ENCODE results near the gene DOK7.
A peak's percentile ranks its signal among the peaks of the same experiment; 100 is the strongest.

Gene DOK7

DNA sequence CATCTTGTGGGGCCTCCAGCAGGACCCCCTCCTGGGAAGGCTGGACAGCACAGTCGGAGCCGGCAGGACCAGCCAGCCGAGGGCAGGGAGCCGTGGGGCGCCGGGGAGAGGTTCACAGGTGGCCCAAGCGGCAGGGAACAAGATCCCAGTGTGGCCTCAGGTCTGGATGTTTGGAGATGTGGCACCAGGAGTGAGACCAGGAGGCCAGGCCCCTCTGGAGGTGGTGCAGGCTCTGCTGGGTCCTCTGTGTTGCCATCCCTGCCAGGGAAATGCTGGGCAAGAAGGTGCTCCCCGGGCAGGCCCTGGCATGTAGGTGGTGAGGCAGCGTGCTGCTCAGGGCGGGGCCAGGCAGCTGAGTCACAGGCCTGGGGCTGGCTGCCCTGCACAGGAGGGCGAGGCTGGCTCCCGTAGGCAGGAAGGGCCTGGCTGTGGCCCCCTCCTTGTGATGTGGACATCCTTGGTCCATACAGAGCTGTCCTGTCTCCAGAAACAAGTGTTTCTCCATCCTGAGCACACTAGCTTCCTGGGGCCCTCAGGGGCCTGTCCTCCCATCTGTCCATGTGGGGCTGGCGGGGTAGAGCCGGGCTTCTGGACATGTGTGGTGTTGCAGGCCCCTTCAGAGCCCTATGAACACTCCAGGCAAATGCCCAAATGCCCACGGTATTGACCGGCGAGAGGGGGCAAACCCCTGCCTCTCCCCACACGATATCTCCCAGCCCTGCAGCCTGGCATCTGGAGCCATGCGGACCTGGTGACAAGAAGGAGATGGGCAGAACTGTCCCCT lies 26.1 kb upstream of the DOK7 start:
- H3K4me1 ChIP-seq (ENCODE audit: control insufficient read depth, insufficient read depth, low read length, unreplicated experiment) = peaks cover 11% of the 10 kb centered on the region
- H3K27ac ChIP-seq (ENCODE audit: low read depth, low read length) = peak overlapping the region; percentile 8; the same call in 1 of the 2 replicates
- no peaks in the 10 kb centered on the region for H3K36me3 ChIP-seq (ENCODE audit: insufficient read depth, low read length)
- H3K79me2 ChIP-seq (ENCODE audit: control insufficient read depth, insufficient read depth, low read length, unreplicated experiment) = no peaks in the 10 kb centered on the region
- H3K4me3 ChIP-seq (ENCODE audit: low read depth, low read length) = no peak overlapping the region
- H2AFZ ChIP-seq (ENCODE audit: low read length, unreplicated experiment) = peak overlapping the region; percentile 58
- no peaks in the 10 kb centered on the region for H3K27me3 ChIP-seq (ENCODE audit: insufficient read depth, low read length)

DNA sequence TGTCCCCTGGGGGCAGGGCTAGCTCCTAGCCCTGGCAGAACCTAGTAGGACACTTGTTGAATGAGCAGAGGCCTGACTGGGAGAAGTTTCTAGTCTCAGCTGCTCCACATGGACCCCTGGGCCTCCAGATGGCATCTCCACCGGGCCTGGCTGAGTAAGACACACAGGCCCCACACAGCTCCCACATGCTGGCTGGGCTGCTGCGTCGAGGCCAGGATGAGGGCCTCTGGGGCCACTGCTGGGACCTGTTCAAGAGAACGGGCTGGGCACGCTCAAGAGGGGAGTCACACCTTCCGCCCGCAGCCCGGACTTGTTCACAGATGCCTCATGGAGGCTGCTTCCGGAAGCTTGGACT lies 25.5 kb upstream of the DOK7 start:
- Histone ChIP-seq H3K79me2 (ENCODE audit: control insufficient read depth, insufficient read depth, low read length, unreplicated experiment) (no peaks in the 10 kb centered on the region), H3K27me3 (ENCODE audit: insufficient read depth, low read length) (no peaks in the 10 kb centered on the region), H3K36me3 (ENCODE audit: insufficient read depth, low read length) (no peaks in the 10 kb centered on the region), H2AFZ (ENCODE audit: low read length, unreplicated experiment) (no peak overlapping the region), H3K4me1 (ENCODE audit: control insufficient read depth, insufficient read depth, low read length, unreplicated experiment) (peaks cover 11% of the 10 kb centered on the region), H3K27ac (ENCODE audit: low read depth, low read length) (no peak overlapping the region), H3K4me3 (ENCODE audit: low read depth, low read length) (no peak overlapping the region)

DNA sequence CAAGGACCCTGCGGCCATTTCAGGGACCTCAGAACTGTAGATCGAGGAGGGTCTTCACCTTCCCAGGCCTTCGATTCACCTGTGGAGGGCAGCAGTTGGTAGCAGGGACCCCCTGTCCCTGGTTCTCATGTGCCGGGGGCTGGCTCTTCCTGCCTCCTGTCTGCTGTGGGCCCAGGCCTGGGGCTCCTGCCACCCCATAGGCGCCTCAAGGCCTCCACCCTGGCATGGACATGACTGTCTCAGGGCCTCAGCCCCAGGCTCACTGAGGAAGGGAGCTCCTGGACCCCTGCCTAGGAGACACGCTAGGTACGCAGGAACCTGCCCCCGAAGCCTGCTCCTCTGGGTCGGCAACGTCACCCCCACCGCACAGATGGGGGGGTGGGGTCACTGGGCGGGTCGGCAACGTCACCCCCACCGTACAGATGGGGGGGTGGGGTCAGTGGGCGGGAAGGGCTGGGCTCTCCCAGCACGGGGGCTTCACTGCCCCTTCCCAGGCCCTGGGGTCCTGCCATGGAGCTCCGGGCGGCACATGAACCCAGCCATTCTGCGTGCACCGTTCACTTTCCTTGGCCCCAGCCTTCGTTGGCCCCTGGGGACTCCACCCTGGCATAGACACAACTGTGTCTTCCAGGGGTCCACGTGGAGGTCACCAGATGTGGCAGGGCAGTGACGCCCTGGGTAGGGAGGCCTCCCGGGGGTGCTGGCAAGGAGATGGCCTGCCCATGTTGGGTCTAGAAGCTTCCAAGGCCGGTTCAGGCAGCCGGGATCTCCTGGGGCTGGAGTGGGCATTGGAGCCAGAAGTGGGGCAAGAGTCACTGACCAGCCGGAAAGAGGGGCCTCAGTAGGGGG lies 24.9 kb upstream of the DOK7 start:
- H3K27ac ChIP-seq (ENCODE audit: low read depth, low read length) = no peak overlapping the region
- no peak overlapping the region for H2AFZ ChIP-seq (ENCODE audit: low read length, unreplicated experiment)

DNA sequence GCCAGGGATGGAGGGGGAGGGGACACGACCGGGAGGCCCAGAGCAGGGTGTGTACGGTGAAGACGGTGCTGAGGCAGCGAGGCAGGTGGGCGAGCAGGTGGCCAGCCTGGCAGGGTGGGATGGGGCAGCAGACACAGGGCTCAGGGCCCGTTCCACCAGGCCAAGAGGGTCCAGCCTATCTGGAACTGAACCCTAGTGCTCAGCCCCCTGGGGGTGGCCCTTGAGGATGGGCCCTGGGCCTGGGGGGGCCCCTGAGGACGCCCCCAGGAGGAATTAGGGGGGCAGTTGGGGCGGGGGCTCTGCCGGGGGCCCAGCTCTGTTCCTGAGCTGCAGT lies 24.3 kb upstream of the DOK7 start:
- Histone ChIP-seq H3K79me2 (ENCODE audit: control insufficient read depth, insufficient read depth, low read length, unreplicated experiment) (no peaks in the 10 kb centered on the region), H3K27me3 (ENCODE audit: insufficient read depth, low read length) (no peaks in the 10 kb centered on the region), H3K27ac (ENCODE audit: low read depth, low read length) (no peak overlapping the region), H2AFZ (ENCODE audit: low read length, unreplicated experiment) (no peak overlapping the region), H3K36me3 (ENCODE audit: insufficient read depth, low read length) (no peaks in the 10 kb centered on the region), H3K4me3 (ENCODE audit: low read depth, low read length) (no peak overlapping the region), H3K4me1 (ENCODE audit: control insufficient read depth, insufficient read depth, low read length, unreplicated experiment) (peaks cover 11% of the 10 kb centered on the region)

More for the DNA sequence above, 24.9 kb upstream of the DOK7 start:
- Histone ChIP-seq H3K4me3 (ENCODE audit: low read depth, low read length) (no peak overlapping the region), H3K27me3 (ENCODE audit: insufficient read depth, low read length) (no peaks in the 10 kb centered on the region), H3K79me2 (ENCODE audit: control insufficient read depth, insufficient read depth, low read length, unreplicated experiment) (no peaks in the 10 kb centered on the region), H3K4me1 (ENCODE audit: control insufficient read depth, insufficient read depth, low read length, unreplicated experiment) (peaks cover 11% of the 10 kb centered on the region), H3K36me3 (ENCODE audit: insufficient read depth, low read length) (no peaks in the 10 kb centered on the region)

DNA sequence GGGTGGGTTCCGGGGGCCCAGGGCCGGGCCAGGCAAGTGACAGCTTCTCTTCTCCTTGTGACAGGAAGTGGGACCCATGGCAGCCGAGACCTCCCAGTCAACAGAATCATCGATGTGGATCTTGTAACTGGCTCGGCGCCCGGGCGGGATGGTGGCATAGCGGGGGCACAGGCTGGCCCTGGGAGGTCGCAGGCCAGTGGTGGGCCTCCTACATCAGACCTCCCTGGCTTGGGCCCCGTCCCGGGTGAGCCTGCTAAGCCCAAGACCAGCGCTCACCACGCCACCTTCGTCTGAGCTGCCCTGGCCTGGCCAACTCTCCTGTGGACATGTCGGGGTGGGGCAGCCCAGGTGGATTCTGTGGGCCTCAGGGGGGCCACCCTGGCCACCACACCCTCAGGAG lies 23.7 kb upstream of the DOK7 start:
- Histone ChIP-seq H3K4me3 (ENCODE audit: low read depth, low read length) (no peak overlapping the region), H3K27me3 (ENCODE audit: insufficient read depth, low read length) (no peaks in the 10 kb centered on the region), H3K27ac (ENCODE audit: low read depth, low read length) (no peak overlapping the region), H2AFZ (ENCODE audit: low read length, unreplicated experiment) (no peak overlapping the region), H3K36me3 (ENCODE audit: insufficient read depth, low read length) (no peaks in the 10 kb centered on the region), H3K79me2 (ENCODE audit: control insufficient read depth, insufficient read depth, low read length, unreplicated experiment) (no peaks in the 10 kb centered on the region), H3K4me1 (ENCODE audit: control insufficient read depth, insufficient read depth, low read length, unreplicated experiment) (peaks cover 11% of the 10 kb centered on the region)

DNA sequence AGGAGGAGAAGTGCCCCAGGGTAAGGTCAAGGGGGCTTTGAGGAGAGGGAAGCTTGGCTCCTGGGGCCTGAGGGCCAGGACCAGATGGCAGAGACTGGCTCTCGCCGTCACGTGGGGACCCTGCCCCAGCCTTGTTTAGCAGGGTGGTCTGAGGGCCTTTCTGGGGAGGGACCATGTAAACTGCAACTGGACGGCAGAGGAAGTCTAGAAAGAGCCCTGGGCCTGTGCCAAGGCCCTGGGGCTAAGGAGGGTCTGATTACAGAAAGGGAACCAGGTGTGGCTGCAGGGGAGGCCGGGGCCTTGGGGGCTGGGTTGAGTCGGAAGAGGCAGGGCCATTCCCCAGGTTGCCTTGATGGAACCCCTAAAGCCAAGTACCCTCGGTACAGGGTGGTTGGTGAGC lies 23.1 kb upstream of the DOK7 start:
- Histone ChIP-seq H3K36me3 (ENCODE audit: insufficient read depth, low read length) (no peaks in the 10 kb centered on the region), H3K4me3 (ENCODE audit: low read depth, low read length) (no peak overlapping the region), H3K79me2 (ENCODE audit: control insufficient read depth, insufficient read depth, low read length, unreplicated experiment) (no peaks in the 10 kb centered on the region), H3K4me1 (ENCODE audit: control insufficient read depth, insufficient read depth, low read length, unreplicated experiment) (peaks cover 11% of the 10 kb centered on the region), H3K27me3 (ENCODE audit: insufficient read depth, low read length) (no peaks in the 10 kb centered on the region), H3K27ac (ENCODE audit: low read depth, low read length) (no peak overlapping the region), H2AFZ (ENCODE audit: low read length, unreplicated experiment) (no peak overlapping the region)

DNA sequence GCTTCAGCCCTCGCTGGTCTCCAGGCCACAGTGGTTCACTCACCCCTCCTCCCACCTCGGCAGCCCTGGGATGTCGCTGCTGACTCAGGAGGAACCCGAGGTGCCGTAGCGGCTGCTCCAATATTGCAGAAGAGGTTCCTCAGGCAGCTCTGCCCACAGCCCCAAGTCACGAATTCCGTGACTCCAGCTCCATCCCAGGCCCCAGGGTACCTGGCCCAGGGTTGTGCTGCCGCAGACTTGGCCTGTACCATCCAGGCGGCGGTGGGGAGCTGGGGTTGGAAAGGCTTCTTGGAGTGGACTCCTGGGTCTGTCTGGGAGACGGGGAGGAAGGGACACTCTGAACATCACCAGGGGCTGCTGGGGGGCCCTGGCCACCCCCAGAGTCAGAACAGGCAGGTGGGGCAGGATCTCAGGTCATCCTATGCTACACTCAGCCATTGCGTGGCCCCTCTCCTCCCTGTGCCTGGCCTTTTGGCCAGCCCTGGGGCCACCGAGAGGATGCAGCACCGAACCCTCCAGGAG lies 22.1 kb upstream of the DOK7 start:
- Histone ChIP-seq H3K27ac (ENCODE audit: low read depth, low read length) (no peak overlapping the region), H3K79me2 (ENCODE audit: control insufficient read depth, insufficient read depth, low read length, unreplicated experiment) (no peaks in the 10 kb centered on the region), H3K4me1 (ENCODE audit: control insufficient read depth, insufficient read depth, low read length, unreplicated experiment) (peaks cover 11% of the 10 kb centered on the region), H3K4me3 (ENCODE audit: low read depth, low read length) (no peak overlapping the region), H3K36me3 (ENCODE audit: insufficient read depth, low read length) (no peaks in the 10 kb centered on the region), H3K27me3 (ENCODE audit: insufficient read depth, low read length) (no peaks in the 10 kb centered on the region), H2AFZ (ENCODE audit: low read length, unreplicated experiment) (no peak overlapping the region)

DNA sequence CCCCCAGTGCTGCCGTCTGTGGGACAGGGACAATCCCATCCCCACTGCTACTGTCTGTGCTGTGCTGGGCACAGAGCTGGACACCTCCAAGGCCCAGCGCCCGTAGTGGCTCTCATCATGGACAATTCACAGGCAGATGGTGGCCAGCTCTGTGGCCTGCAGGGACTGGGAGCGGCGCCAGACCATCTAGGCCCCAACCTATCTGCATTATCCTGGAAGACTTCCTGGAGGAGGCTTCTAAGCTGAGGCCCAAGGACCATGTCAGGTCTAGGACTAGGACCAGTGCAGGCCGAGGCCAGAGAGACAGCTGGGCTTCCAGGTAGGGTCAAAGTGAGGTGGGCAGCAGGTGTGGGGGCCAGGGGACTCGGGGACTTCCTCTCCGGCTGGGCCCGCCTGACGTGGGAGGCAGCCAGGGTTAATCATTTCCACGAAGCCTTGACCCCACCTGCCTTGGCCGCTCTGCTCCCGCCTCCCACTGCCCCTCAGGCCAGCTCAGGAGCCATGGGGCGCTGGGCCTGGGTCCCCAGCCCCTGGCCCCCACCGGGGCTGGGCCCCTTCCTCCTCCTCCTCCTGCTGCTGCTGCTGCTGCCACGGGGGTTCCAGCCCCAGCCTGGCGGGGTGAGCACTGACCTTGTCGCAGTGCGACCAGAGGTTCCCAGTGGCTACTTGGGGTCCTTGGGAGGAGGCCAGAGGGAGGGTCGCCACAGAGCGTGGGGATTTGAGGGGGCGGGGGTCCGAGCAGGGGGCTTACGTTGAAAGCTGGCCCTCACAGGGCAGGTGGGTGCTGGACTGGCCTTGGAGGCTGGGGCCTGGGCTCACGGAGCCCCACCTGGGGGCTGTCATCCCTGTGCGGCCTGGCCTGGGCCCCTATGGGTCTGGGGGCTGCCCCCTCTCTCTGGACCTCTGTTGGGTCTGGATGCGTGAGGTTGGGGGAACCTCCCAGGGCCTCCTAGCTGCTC lies 21.3 kb upstream of the DOK7 start, which contains the start of gene HGFAC:
HGFAC (plus strand) TSS at position 468 of the 959 bp plus-strand sequence; CDS start at position 502, 34 bp downstream.
- Histone ChIP-seq H3K27ac (ENCODE audit: low read depth, low read length) (no peak within 1 kb of the TSS), H3K27me3 (ENCODE audit: insufficient read depth, low read length) (no peaks in the 10 kb centered on the region), H3K4me3 (ENCODE audit: low read depth, low read length) (no peak within 1 kb of the TSS), H2AFZ (ENCODE audit: low read length, unreplicated experiment) (no peak within 1 kb of the TSS), H3K4me1 (ENCODE audit: control insufficient read depth, insufficient read depth, low read length, unreplicated experiment) (peaks cover 9% of the 10 kb centered on the region), H3K36me3 (ENCODE audit: insufficient read depth, low read length) (no peaks in the 10 kb centered on the region), H3K79me2 (ENCODE audit: control insufficient read depth, insufficient read depth, low read length, unreplicated experiment) (no peaks in the 10 kb centered on the region)

DNA sequence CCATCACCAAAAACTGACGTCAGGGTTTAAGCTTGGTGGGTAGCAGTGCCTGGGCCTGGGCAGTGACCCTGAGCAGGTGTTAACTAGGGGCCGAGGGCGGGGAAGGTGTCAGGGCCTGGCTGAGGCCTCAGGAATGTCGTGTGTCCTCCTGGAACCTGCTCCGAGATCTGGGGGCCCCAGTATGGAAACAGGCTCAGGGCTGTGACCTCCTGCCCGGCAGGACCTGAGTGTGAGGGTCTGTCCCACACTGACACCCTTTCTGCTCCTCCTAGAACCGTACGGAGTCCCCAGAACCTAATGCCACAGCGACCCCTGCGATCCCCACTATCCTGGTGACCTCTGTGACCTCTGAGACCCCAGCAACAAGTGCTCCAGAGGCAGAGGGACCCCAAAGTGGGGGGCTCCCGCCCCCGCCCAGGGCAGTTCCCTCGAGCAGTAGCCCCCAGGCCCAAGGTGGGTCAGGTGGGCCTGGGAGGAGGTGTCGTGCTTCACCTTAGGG lies 20.6 kb upstream of the DOK7 start:
- no peak overlapping the region for H3K27ac ChIP-seq (ENCODE audit: low read depth, low read length)
- H2AFZ ChIP-seq (ENCODE audit: low read length, unreplicated experiment) = no peak overlapping the region
- H3K4me1 ChIP-seq (ENCODE audit: control insufficient read depth, insufficient read depth, low read length, unreplicated experiment) = peaks cover 1% of the 10 kb centered on the region
- H3K4me3 ChIP-seq (ENCODE audit: low read depth, low read length) = no peak overlapping the region
- H3K36me3 ChIP-seq (ENCODE audit: insufficient read depth, low read length) = no peaks in the 10 kb centered on the region
- no peaks in the 10 kb centered on the region for H3K79me2 ChIP-seq (ENCODE audit: control insufficient read depth, insufficient read depth, low read length, unreplicated experiment)
- no peaks in the 10 kb centered on the region for H3K27me3 ChIP-seq (ENCODE audit: insufficient read depth, low read length)

Data from ACC112 (cell line).